Putamen (tissue), 1 donor: ENCODE measurements around the gene OAS1.
"Not testable (repeated sequence)": the region's sequence is repeated elsewhere in the genome, so short reads cannot be mapped to it uniquely, and the experiment has no call there.

ENCODE experiments used
- DNase-seq: peaks from one replicate; pipeline ENCODE4 v3.0.0-alpha.2; 2016; ENCODE audit warnings: low spot score

Gene OAS1

GRCh38 chr12:112900298-112901145, 6.2 kb upstream of the OAS1 start:
- no peak for DNase-seq

- no peak for DNase-seq
These were observed 5.5 kb upstream of the OAS1 start for GRCh38 chr12:112901271-112901670.

GRCh38 chr12:112904571-112904970, 2.2 kb upstream of the OAS1 start:
- DNase-seq, result no peak

- no peak for DNase-seq
These were observed 1.2 kb upstream of the OAS1 start for GRCh38 chr12:112905451-112906089.

- peak; percentile 8 for DNase-seq
These were observed 824 bp downstream of the OAS1 start for GRCh38 chr12:112907415-112908157.

- DNase-seq, result no peak
These were observed 1.8 kb downstream of the OAS1 start for GRCh38 chr12:112908548-112908947.

- DNase-seq, result no peak
These were observed 2.9 kb downstream of the OAS1 start for GRCh38 chr12:112909693-112910092.

GRCh38 chr12:112913038-112913688, 6.4 kb downstream of the OAS1 start:
- DNase-seq, result no peak

- not testable (repeated sequence) for DNase-seq
These were observed 7.1 kb downstream of the OAS1 start for GRCh38 chr12:112913888-112914287.

- DNase-seq, result no peak
These were observed 9.5 kb downstream of the OAS1 start for GRCh38 chr12:112916270-112916669.

- no peak for DNase-seq
These were observed 12.4 kb downstream of the OAS1 start for GRCh38 chr12:112919121-112919520.

- no peak for DNase-seq
These were observed 18.2 kb downstream of the OAS1 start for GRCh38 chr12:112924986-112925385.

- not testable (repeated sequence) for DNase-seq
These were observed 19.8 kb downstream of the OAS1 start for GRCh38 chr12:112926416-112927033.

GRCh38 chr12:112927475-112927874, 20.7 kb downstream of the OAS1 start:
- DNase-seq, result no peak

GRCh38 chr12:112927925-112928324, 21.2 kb downstream of the OAS1 start:
- DNase-seq, result no peak

GRCh38 chr12:112928978-112929377, 22.2 kb downstream of the OAS1 start:
- no peak for DNase-seq

- DNase-seq, result no peak
These were observed 23.0 kb downstream of the OAS1 start for GRCh38 chr12:112929715-112930114.

- DNase-seq, result no peak
These were observed 23.6 kb downstream of the OAS1 start for GRCh38 chr12:112930350-112930749.

- no peak for DNase-seq
These were observed 25.8 kb downstream of the OAS1 start for GRCh38 chr12:112932485-112933128.

- no peak for DNase-seq
These were observed 26.4 kb downstream of the OAS1 start for GRCh38 chr12:112933129-112933505.

- DNase-seq, result no peak
These were observed 29.5 kb downstream of the OAS1 start for GRCh38 chr12:112936264-112936663.
